B cell (primary cell): ENCODE results near the gene ZNF285.

Source experiments
- EZH2 ChIP-seq: IDR thresholded peaks from 2 replicates; pipeline ENCODE4 v1.6.1; 2012; ENCODE audit warnings: borderline replicate concordance, low read depth, mild to moderate bottlenecking, moderate library complexity, low read length; ENCODE audit not compliant: insufficient read depth, poor library complexity, severe bottlenecking
- TF ChIP-seq, protein P1 (sequence below): fragments of 200-600 bp; IDR thresholded peaks from one replicate; pipeline ENCODE4 v1.8.0; 2022; ENCODE audit warnings: antibody characterized with exemption, mild to moderate bottlenecking

DNA sequence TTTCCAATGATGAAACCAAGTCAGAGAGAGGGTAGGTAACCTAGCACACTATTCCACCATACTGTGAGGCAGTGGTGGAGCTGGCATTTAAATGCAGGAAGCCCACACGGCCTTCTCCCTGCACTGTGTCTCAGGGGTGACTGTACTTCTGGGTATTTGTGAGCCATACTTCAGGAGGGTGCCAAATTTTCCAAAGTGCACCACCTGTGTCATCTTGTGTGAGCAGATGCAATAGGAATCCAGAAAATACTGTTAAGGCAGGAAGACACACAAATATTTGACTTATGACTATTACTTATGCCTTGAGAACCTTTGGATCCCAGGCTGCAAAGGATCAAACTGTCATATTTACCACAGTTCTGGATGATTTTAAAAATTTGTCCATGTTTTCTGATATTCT, 29.5 kb upstream of the ZNF285 start:
- TF ChIP-seq, protein P1, sequence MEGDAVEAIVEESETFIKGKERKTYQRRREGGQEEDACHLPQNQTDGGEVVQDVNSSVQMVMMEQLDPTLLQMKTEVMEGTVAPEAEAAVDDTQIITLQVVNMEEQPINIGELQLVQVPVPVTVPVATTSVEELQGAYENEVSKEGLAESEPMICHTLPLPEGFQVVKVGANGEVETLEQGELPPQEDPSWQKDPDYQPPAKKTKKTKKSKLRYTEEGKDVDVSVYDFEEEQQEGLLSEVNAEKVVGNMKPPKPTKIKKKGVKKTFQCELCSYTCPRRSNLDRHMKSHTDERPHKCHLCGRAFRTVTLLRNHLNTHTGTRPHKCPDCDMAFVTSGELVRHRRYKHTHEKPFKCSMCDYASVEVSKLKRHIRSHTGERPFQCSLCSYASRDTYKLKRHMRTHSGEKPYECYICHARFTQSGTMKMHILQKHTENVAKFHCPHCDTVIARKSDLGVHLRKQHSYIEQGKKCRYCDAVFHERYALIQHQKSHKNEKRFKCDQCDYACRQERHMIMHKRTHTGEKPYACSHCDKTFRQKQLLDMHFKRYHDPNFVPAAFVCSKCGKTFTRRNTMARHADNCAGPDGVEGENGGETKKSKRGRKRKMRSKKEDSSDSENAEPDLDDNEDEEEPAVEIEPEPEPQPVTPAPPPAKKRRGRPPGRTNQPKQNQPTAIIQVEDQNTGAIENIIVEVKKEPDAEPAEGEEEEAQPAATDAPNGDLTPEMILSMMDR = no peak
- TF ChIP-seq EZH2 = no peak
